HCT116 (cell line): Measurements from ENCODE around the gene GGT5. TPM values are rescaled to one million over a fixed set of nuclear protein-coding genes. Genes with fewer than 3 reads are reported as not detected.

ENCODE experiments used
- ATAC-seq: fragments of 200-7000 bp; cut with Tn5 transposase; 2 replicates; pipeline ENCODE4 v1.9.1; 2020; ENCODE audit warnings: mild to moderate bottlenecking, moderate library complexity
- BruUV-seq: library from RNA; stranded (reverse); fragments of 400-500 nt; replicated peaks from 2 replicates; lab custom pipeline; 2021; lab: Mats Ljungman, UMichigan
- CTCF ChIA-PET: fragments of 300-600 bp; sonication (Branson Sonifier 250); formaldehyde crosslinking; loops from one replicate; lab custom pipeline; 2021; ENCODE audit warnings: antibody characterized with exemption; lab: Charles Lee
- POLR2A ChIA-PET: fragments of 300-600, 350-600 bp; sonication (Branson Sonifier 250); formaldehyde crosslinking; loops from one replicate; lab custom pipeline; 2021; ENCODE audit warnings: antibody characterized with exemption; lab: Charles Lee
- RAD21 ChIA-PET, 2 experiments: fragments of 300-600 bp; sonication (Branson Sonifier 250); formaldehyde crosslinking; loops; one replicate each; lab custom pipeline; 2023; ENCODE audit warnings: low total read pairs in 2 of 2; ENCODE audit not compliant: uncharacterized antibody in 2 of 2, unreplicated experiment in 2 of 2, low non-redundant PET in 1 of 2; lab: Charles Lee
- DNase-seq: peaks from one replicate; pipeline ENCODE4 v3.0.0-alpha.2; 2010; ENCODE audit warnings: low read depth, low spot score
- H2AFZ ChIP-seq: fragments of 200-600 bp; shearing (Covaris generic), sonication (generic); 2 replicates; pipeline ENCODE4 v1.6.1; 2017; ENCODE audit warnings: low read depth, mixed run types, mixed read lengths, antibody characterized with exemption, low read length; ENCODE audit not compliant: poor library complexity, severe bottlenecking
- H3K27ac ChIP-seq: 2 replicates; pipeline ENCODE4 v1.5.1; 2012; ENCODE audit warnings: low read depth, low read length
- H3K27me3 ChIP-seq: fragments of 200-600 bp; sonication (generic); 2 replicates; pipeline ENCODE4 v1.6.1; 2016; ENCODE audit warnings: mixed run types, low read length, mixed read lengths; ENCODE audit not compliant: insufficient read depth
- H3K36me3 ChIP-seq, 2 experiments: fragments of 200-500 bp in 1 of 2; fragments of 200-600 bp in 1 of 2; sonication (Bioruptor generic) in 1 of 2; sonication (generic) in 1 of 2; 2 replicates each; pipeline versions ENCODE4 v1.5.1 to v1.6.1; 2014 to 2016; ENCODE audit warnings: low read length in 2 of 2, inconsistent platforms in 1 of 2, mixed read lengths in 1 of 2, mixed run types in 1 of 2; ENCODE audit not compliant: insufficient read depth in 2 of 2, control insufficient read depth in 1 of 2
- H3K4me1 ChIP-seq, 2 experiments: fragments of 200-600 bp in 1 of 2; sonication (generic) in 1 of 2; 2 replicates each; pipeline versions ENCODE4 v1.5.1 to v1.6.1; 2012 to 2017; ENCODE audit warnings: low read length in 2 of 2, inconsistent platforms in 1 of 2, mild to moderate bottlenecking in 1 of 2, mixed read lengths in 1 of 2, mixed run types in 1 of 2, moderate library complexity in 1 of 2; ENCODE audit not compliant: insufficient read depth in 2 of 2, control insufficient read depth in 1 of 2
- H3K4me2 ChIP-seq: fragments of 200-600 bp; sonication (generic); 2 replicates; pipeline ENCODE4 v1.6.1; 2017; ENCODE audit warnings: mixed run types, low read length, mixed read lengths
- H3K4me3 ChIP-seq, 2 experiments: fragments of 200-600 bp in 1 of 2; sonication (generic) in 1 of 2; replicated peaks in 1 of 2; 2 replicates each; pipeline ENCODE4 v1.5.1; 2011 to 2016; ENCODE audit warnings: low read length in 2 of 2, control low read depth in 1 of 2, low read depth in 1 of 2, mild to moderate bottlenecking in 1 of 2, mixed read lengths in 1 of 2, mixed run types in 1 of 2
- H3K79me2 ChIP-seq: fragments of 200-600 bp; sonication (generic); 2 replicates; pipeline ENCODE4 v1.6.1; 2017; ENCODE audit warnings: mild to moderate bottlenecking, mixed run types, low read length, moderate library complexity, mixed read lengths; ENCODE audit not compliant: insufficient read depth
- H3K9ac ChIP-seq: fragments of 200-600 bp; sonication (generic); 2 replicates; pipeline ENCODE4 v1.6.1; 2016; ENCODE audit warnings: low read length, mixed read lengths
- H3K9me2 ChIP-seq: fragments of 200-600 bp; sonication (generic), shearing (Covaris generic); 2 replicates; pipeline ENCODE4 v1.6.1; 2017; ENCODE audit warnings: mixed run types, mild to moderate bottlenecking, moderate library complexity; ENCODE audit not compliant: insufficient read depth
- H3K9me3 ChIP-seq, 2 experiments: fragments of 200-500 bp in 1 of 2; fragments of 200-600 bp in 1 of 2; sonication (Bioruptor generic) in 1 of 2; sonication (generic) in 1 of 2; 2 replicates each; pipeline ENCODE4 v1.6.1; 2014 to 2017; ENCODE audit warnings: low read length in 2 of 2, mixed read lengths in 2 of 2, inconsistent platforms in 1 of 2, low read depth in 1 of 2, mild to moderate bottlenecking in 1 of 2, mixed run types in 1 of 2, moderate library complexity in 1 of 2; ENCODE audit not compliant: control insufficient read depth in 1 of 2, insufficient read depth in 1 of 2
- H4K20me1 ChIP-seq: fragments of 200-600 bp; sonication (generic), shearing (Covaris generic); 2 replicates; pipeline ENCODE4 v1.6.1; 2017; ENCODE audit warnings: mixed run types, mild to moderate bottlenecking, moderate library complexity; ENCODE audit not compliant: insufficient read depth
- ATF3 ChIP-seq: IDR thresholded peaks from 2 replicates; pipeline ENCODE4 v1.6.1; 2012
- CBX3 ChIP-seq: IDR thresholded peaks from 2 replicates; pipeline ENCODE4 v1.6.1; 2012; ENCODE audit warnings: low read depth
- CEBPB ChIP-seq: IDR thresholded peaks from 2 replicates; pipeline ENCODE4 v1.6.1; 2012; ENCODE audit warnings: low read depth
- CTCF ChIP-seq, 3 experiments: fragments of 200-600 bp in 1 of 3; sonication (generic) in 1 of 3; IDR thresholded peaks in 2 of 3; conservative IDR thresholded peaks in 1 of 3; 2 replicates each; pipeline ENCODE4 v1.5.1; 2012 to 2017; ENCODE audit warnings: low read depth in 2 of 3, low read length in 2 of 3, antibody characterized with exemption in 1 of 3, borderline replicate concordance in 1 of 3, control low read depth in 1 of 3, mild to moderate bottlenecking in 1 of 3, mixed read lengths in 1 of 3, mixed run types in 1 of 3, moderate library complexity in 1 of 3; ENCODE audit not compliant: insufficient read depth in 1 of 3
- EGR1 ChIP-seq: IDR thresholded peaks from 2 replicates; pipeline ENCODE4 v1.6.1; 2012; ENCODE audit warnings: low read depth
- ELF1 ChIP-seq: IDR thresholded peaks from 2 replicates; pipeline ENCODE4 v1.6.1; 2012; ENCODE audit warnings: low read depth, borderline replicate concordance
- EZH2 ChIP-seq: fragments of 200-600 bp; sonication (generic); IDR thresholded peaks from 2 replicates; pipeline ENCODE4 v1.6.1; 2017; ENCODE audit warnings: antibody characterized with exemption, mixed run types
- JUND ChIP-seq: IDR thresholded peaks from 2 replicates; pipeline ENCODE4 v1.6.1; 2012
- MAX ChIP-seq: IDR thresholded peaks from 2 replicates; pipeline ENCODE4 v1.6.1; 2012
- POLR2A ChIP-seq: IDR thresholded peaks from 2 replicates; pipeline ENCODE4 v1.7.0; 2011; ENCODE audit warnings: borderline replicate concordance; ENCODE audit not compliant: insufficient read depth, insufficient read length; ENCODE audit errors: extremely low read depth
- POLR2AphosphoS5 ChIP-seq: IDR thresholded peaks from 2 replicates; pipeline ENCODE4 v1.6.1; 2011; ENCODE audit warnings: mild to moderate bottlenecking, low read depth, low read length, moderate library complexity
- RAD21 ChIP-seq: IDR thresholded peaks from 2 replicates; pipeline ENCODE4 v1.6.1; 2012; ENCODE audit warnings: low read depth, mild to moderate bottlenecking
- REST ChIP-seq: IDR thresholded peaks from 2 replicates; pipeline ENCODE4 v1.6.1; 2012; ENCODE audit warnings: low read depth
- SIN3A ChIP-seq: IDR thresholded peaks from 2 replicates; pipeline ENCODE4 v1.6.1; 2012; ENCODE audit warnings: low read depth
- SP1 ChIP-seq: IDR thresholded peaks from 2 replicates; pipeline ENCODE4 v1.6.1; 2012; ENCODE audit warnings: low read depth
- SRF ChIP-seq: IDR thresholded peaks from 2 replicates; pipeline ENCODE4 v1.6.1; 2012; ENCODE audit warnings: low read depth
- TCF7L2 ChIP-seq: IDR thresholded peaks from 2 replicates; pipeline ENCODE4 v1.7.0; 2011; ENCODE audit warnings: borderline replicate concordance, inconsistent platforms; ENCODE audit not compliant: insufficient read depth, insufficient read length; ENCODE audit errors: extremely low read depth
- YY1 ChIP-seq: IDR thresholded peaks from 2 replicates; pipeline ENCODE4 v1.6.1; 2011; ENCODE audit warnings: low read length, low read depth, moderate library complexity, mild to moderate bottlenecking; ENCODE audit not compliant: insufficient replicate concordance; ENCODE audit errors: extremely low read depth
- ZBTB33 ChIP-seq: IDR thresholded peaks from 2 replicates; pipeline ENCODE4 v1.6.1; 2011; ENCODE audit warnings: mild to moderate bottlenecking, low read length, moderate library complexity; ENCODE audit not compliant: insufficient replicate concordance; ENCODE audit errors: extremely low read depth
- ZNF274 ChIP-seq: fragments of 200-500 bp; sonication (Bioruptor generic); IDR thresholded peaks from 2 replicates; pipeline ENCODE4 v1.6.1; 2014; ENCODE audit warnings: mild to moderate bottlenecking, low read depth, low read length, inconsistent platforms
- intact Hi-C: fragments of 100-400 bp; cut with micrococcal nuclease; formaldehyde crosslinking; loops from 2 replicates; pipeline ENCODE4 v1.10.0; 2022
- total RNA-seq: library from RNA; stranded (reverse); gene quantifications from one replicate; pipeline ENCODE4 v1.2.1, GENCODE V29; 2021; ENCODE audit not compliant: unreplicated experiment

The GGT5 gene
- total RNA-seq, 1 experiment from 2014 or later: 0.57 TPM

GRCh38 chr22:24186892-24187670, 57.8 kb downstream of the GGT5 start:
- Histone ChIP-seq H3K9me2 (no peaks in the 10 kb centered on the region), H3K27me3 (no peaks in the 10 kb centered on the region), H3K9ac (no peak overlapping the region), H4K20me1 (no peaks in the 10 kb centered on the region), H3K27ac (no peak overlapping the region; the same call in 1 of the 2 replicates), H3K36me3 (no peaks in the 10 kb centered on the region), H3K4me2 (no peak overlapping the region), H3K4me3 (no peak overlapping the region), H2AFZ (no peak overlapping the region), H3K4me1 (peaks cover 35 to 36% of the 10 kb centered on the region in 2 experiments), H3K79me2 (no peaks in the 10 kb centered on the region), H3K9me3 (no peaks in the 10 kb centered on the region)
- ChIA-PET POLR2A (no interaction called here), RAD21 (no interaction called here), CTCF (no interaction called here)
- ATAC-seq (no peak), DNase-seq (no peak)
- intact Hi-C loops: loop anchor here (10.0 kb wide), 1 partner anchor 338 kb away; no protein-coding TSS in a partner anchor
- no TSS peak for BruUV-seq
- TF ChIP-seq JUND (no peak), CTCF (IDR thresholded peaks at IDR 0.05 in 2 of 3, conservative IDR thresholded peaks at IDR 0.05 in 1 of 3; ENCODE audit: borderline replicate concordance in 1 of 3, insufficient read depth in 1 of 3, low read depth in 2 of 3, low read length in 2 of 3) (no peak), SP1 (no peak), TCF7L2 (no peak), MAX (no peak), REST (no peak), POLR2A (no peak), ATF3 (no peak), RAD21 (no peak), ZNF274 (no peak), SIN3A (no peak), POLR2AphosphoS5 (no peak), ELF1 (no peak), EZH2 (no peak), YY1 (no peak), CBX3 (no peak), ZBTB33 (no peak), SRF (no peak), CEBPB (no peak), EGR1 (no peak)
